ENCODE measurements around the gene PAK1IP1. TPM values are rescaled to one million over a fixed set of nuclear protein-coding genes. Genes with fewer than 3 reads are reported as not detected.
"Not testable (repeated sequence)": the region's sequence is repeated elsewhere in the genome, so short reads cannot be mapped to it uniquely, and the experiment has no call there.

Gene PAK1IP1
- polyA plus RNA-seq, 1 of the 3 experiments (the other 2 are of a cell fraction) = 16.2 TPM

GRCh38 chr6:10749734-10750133 lies 55.0 kb downstream of the PAK1IP1 start (continued):
- TF ChIP-seq GATA2 (CRISPR knock-in tag; IDR thresholded peaks at IDR 0.05) = no peak

GRCh38 chr6:10750568-10750967 lies 55.8 kb downstream of the PAK1IP1 start:
- CTCF ChIA-PET = interaction anchor here (0.8 kb wide), 1 partner anchor 9 kb away, joined by 3 read pairs; no protein-coding TSS in a partner anchor
- H3K79me2 ChIP-seq (ENCODE audit: insufficient read depth) = peaks cover 71% of the 10 kb centered on the region
- H3K9me2 ChIP-seq; DNase-seq; H3K27me3 ChIP-seq (ENCODE audit: insufficient read depth); H3F3A ChIP-seq (replicated peaks; ENCODE audit: insufficient read depth); POLR2A ChIA-PET; H3K9ac ChIP-seq; H3K4me3 ChIP-seq (ENCODE audit: low read depth in 2 of 2, low read length in 1 of 2); H3K27ac ChIP-seq (ENCODE audit: low read depth in 2 of 2, low read length in 1 of 2); H3K4me2 ChIP-seq; H2AFZ ChIP-seq (ENCODE audit: low read depth); H3K9me3 ChIP-seq; H4K20me1 ChIP-seq (ENCODE audit: insufficient read depth): not testable (repeated sequence)
- H3K36me3 ChIP-seq (replicated peaks in 1 of 2; ENCODE audit: control insufficient read depth in 1 of 2, insufficient read depth in 2 of 2, low read length in 1 of 2) = peaks cover 28 to 36% of the 10 kb centered on the region in 2 experiments
- 97% methylated on average over 6 of the region's 6 CpGs for WGBS (ENCODE audit: low lambda C conversion rate)
- peaks cover 6 to 20% of the 10 kb centered on the region in 2 experiments; a peak in 3 of 4 replicates for H3K4me1 ChIP-seq (ENCODE audit: control insufficient read depth in 1 of 2, insufficient read depth in 2 of 2, low read depth in 1 of 2, low read length in 1 of 2)

DNA sequence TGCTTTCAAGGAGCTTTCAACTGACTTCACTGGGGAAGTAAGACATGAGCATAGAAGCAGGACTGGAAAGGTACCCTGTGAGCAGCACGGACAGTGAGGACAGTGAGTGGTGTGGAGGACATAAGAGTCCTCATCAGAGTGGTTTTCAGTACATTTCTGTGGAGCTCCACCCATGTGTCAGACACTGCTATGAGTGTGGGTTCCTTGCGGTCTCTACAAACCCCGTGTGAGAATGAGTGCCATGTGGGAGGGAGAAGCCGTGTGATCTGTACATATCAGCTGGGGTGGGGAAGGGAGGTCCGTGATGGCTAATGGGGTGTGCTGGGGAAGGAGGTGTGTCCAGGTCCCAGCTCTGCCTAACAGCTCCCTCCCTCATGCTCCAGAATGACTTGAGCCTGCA lies 57.0 kb downstream of the PAK1IP1 start:
- H3K9me2 ChIP-seq; H2AFZ ChIP-seq (ENCODE audit: low read depth); H3K27me3 ChIP-seq (ENCODE audit: insufficient read depth); H3F3A ChIP-seq (replicated peaks; ENCODE audit: insufficient read depth); CTCF ChIA-PET; H4K20me1 ChIP-seq (ENCODE audit: insufficient read depth); POLR2A ChIA-PET; H3K4me3 ChIP-seq (ENCODE audit: low read depth in 2 of 2, low read length in 1 of 2); H3K4me2 ChIP-seq; H3K9me3 ChIP-seq; DNase-seq; H3K27ac ChIP-seq (ENCODE audit: low read depth in 2 of 2, low read length in 1 of 2); H3K9ac ChIP-seq: not testable (repeated sequence)
- peaks cover 38 to 41% of the 10 kb centered on the region in 2 experiments for H3K36me3 ChIP-seq (replicated peaks in 1 of 2; ENCODE audit: control insufficient read depth in 1 of 2, insufficient read depth in 2 of 2, low read length in 1 of 2)
- peaks cover 6 to 18% of the 10 kb centered on the region in 2 experiments; a peak in 3 of 4 replicates for H3K4me1 ChIP-seq (ENCODE audit: control insufficient read depth in 1 of 2, insufficient read depth in 2 of 2, low read depth in 1 of 2, low read length in 1 of 2)
- peaks cover 71% of the 10 kb centered on the region for H3K79me2 ChIP-seq (ENCODE audit: insufficient read depth)
- 100% methylated on average over 4 of the region's 5 CpGs for WGBS (ENCODE audit: low lambda C conversion rate)

DNA sequence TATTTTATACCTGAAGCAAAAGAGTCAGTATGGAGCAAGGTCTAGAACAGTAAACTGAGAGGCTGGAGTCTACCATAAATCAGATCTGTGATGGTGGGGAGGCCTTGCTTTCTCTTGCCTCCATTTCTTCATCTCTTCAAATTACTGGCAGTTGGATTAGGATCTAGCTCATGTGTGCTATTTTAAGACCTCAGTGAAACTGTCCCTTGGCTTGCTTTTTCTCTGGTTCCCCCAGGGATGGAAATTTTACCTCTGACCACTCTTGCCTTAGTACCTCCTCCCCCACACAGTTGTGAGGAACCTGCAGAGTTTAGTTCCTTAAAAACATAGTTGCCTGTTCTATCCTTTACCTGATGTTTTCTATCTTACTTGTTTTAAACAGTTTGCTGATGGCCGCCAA lies 61.3 kb downstream of the PAK1IP1 start:
- Histone ChIP-seq H3K79me2 (ENCODE audit: insufficient read depth) (peaks cover 47% of the 10 kb centered on the region), H3K27me3 (ENCODE audit: insufficient read depth) (no peaks in the 10 kb centered on the region), H3K36me3 (replicated peaks in 1 of 2; ENCODE audit: control insufficient read depth in 1 of 2, insufficient read depth in 2 of 2, low read length in 1 of 2) (peaks cover 28 to 34% of the 10 kb centered on the region in 2 experiments), H3K9me3 (no peaks in the 10 kb centered on the region), H4K20me1 (ENCODE audit: insufficient read depth) (peaks cover 4% of the 10 kb centered on the region; the same call in 1 of the 2 replicates), H2AFZ (ENCODE audit: low read depth) (no peak overlapping the region), H3K4me2 (no peak overlapping the region), H3K9ac (no peak overlapping the region), H3K4me3 (ENCODE audit: low read depth in 2 of 2, low read length in 1 of 2) (no peak overlapping the region), H3K9me2 (no peaks in the 10 kb centered on the region), H3K27ac (ENCODE audit: low read depth in 2 of 2, low read length in 1 of 2) (no peak overlapping the region), H3K4me1 (ENCODE audit: control insufficient read depth in 1 of 2, insufficient read depth in 2 of 2, low read depth in 1 of 2, low read length in 1 of 2) (peaks cover 0 to 15% of the 10 kb centered on the region in 2 experiments; a peak in 2 of 4 replicates), H3F3A (replicated peaks; ENCODE audit: insufficient read depth) (peaks cover 21% of the 10 kb centered on the region)
- no peak for DNase-seq
- ChIA-PET CTCF (no interaction called here), POLR2A (no interaction called here)
- TF ChIP-seq EZH2phosphoT487 (IDR thresholded peaks at IDR 0.05; ENCODE audit: borderline replicate concordance, low read depth) = no peak
- TF ChIP-seq ZBTB33 (IDR thresholded peaks at IDR 0.05; ENCODE audit: borderline replicate concordance, low read depth) = no peak
- no peak for TF ChIP-seq FOXJ3 (CRISPR knock-in tag; IDR thresholded peaks at IDR 0.05)
- no peak for TF ChIP-seq YY1 (IDR thresholded peaks at IDR 0.05; ENCODE audit: low read depth)
- WGBS (ENCODE audit: low lambda C conversion rate) = 96% methylated on average over 1 of the region's 1 CpG

Small RNAs within 50 kb of the gene (small RNA-seq; reads per million reads assigned to genes)
- gene RF00019 = 0 reads per million in 7 experiments
- gene RNA5SP203 = 0 reads per million in 7 experiments

Other genes with a start within 250 kb of the PAK1IP1 start
- gene GCNT2, start 173.6 kb upstream of the PAK1IP1 start, polyA plus RNA-seq (2012; rRNA removed) = 0.13 and 0.29 TPM in 2 replicates
- 0.71 and 1.4 TPM in 2 replicates for gene C6orf52, start 356 bp upstream of the PAK1IP1 start, polyA plus RNA-seq (2012; rRNA removed)
- gene TMEM14C, start 28.1 kb downstream of the PAK1IP1 start, polyA plus RNA-seq (2012; rRNA removed) = 199 and 214 TPM in 2 replicates
- 89.0 and 93.6 TPM in 2 replicates for gene TMEM14B, start 52.8 kb downstream of the PAK1IP1 start, polyA plus RNA-seq (2012; rRNA removed)
- gene MAK, start 143.6 kb downstream of the PAK1IP1 start, polyA plus RNA-seq (2012; rRNA removed) = 0.02 TPM in 1 of 2 replicates, not detected in the other
- not detected in 2 replicates for gene GCM2, start 187.1 kb downstream of the PAK1IP1 start, polyA plus RNA-seq (2012; rRNA removed)
- gene SYCP2L, start 192.1 kb downstream of the PAK1IP1 start, polyA plus RNA-seq (2012; rRNA removed) = 0.82 and 1.5 TPM in 2 replicates